Natural killer cell (primary cell): ENCODE data around the gene PRKAA1. TPM values are rescaled to one million over a fixed set of nuclear protein-coding genes. Genes with fewer than 3 reads are reported as not detected.
A peak's percentile ranks its signal among the peaks of the same experiment; 100 is the strongest.

Experiments
- ATAC-seq, 3 donors: fragments of 150-1000 bp in 2 of 3; fragments of 200-7000 bp in 1 of 3; cut with Tn5 transposase; 1 replicate in 1 of 3; 2 replicates in 2 of 3; pipeline ENCODE4 v1.10.0; 2021; ENCODE audit warnings: mild to moderate bottlenecking in 2 of 3, moderate library complexity in 2 of 3
- DNase-seq, 2 donors: peaks; one replicate each; pipeline versions ENCODE4 v3.0.0 to v3.0.0-alpha.2; 2013 to 2021; ENCODE audit warnings: mixed read lengths in 1 of 2
- H3K27ac ChIP-seq: one replicate; pipeline ENCODE4 v1.5.1; 2013; ENCODE audit warnings: mild to moderate bottlenecking, low read length
- H3K27me3 ChIP-seq: one replicate; pipeline ENCODE4 v1.6.1; 2013; ENCODE audit warnings: low read length; ENCODE audit not compliant: control insufficient read depth, insufficient read depth
- H3K36me3 ChIP-seq: one replicate; pipeline ENCODE4 v1.6.1; 2013; ENCODE audit warnings: low read length; ENCODE audit not compliant: control insufficient read depth, insufficient read depth
- H3K4me1 ChIP-seq: one replicate; pipeline ENCODE4 v1.6.1; 2013; ENCODE audit warnings: low read length; ENCODE audit not compliant: control insufficient read depth, insufficient read depth
- H3K4me3 ChIP-seq: one replicate; pipeline ENCODE4 v1.5.1; 2013; ENCODE audit warnings: low read length
- H3K9me3 ChIP-seq: one replicate; pipeline ENCODE4 v1.6.1; 2013; ENCODE audit warnings: low read length; ENCODE audit not compliant: control insufficient read depth, insufficient read depth
- H3K27ac Mint-ChIP-seq, 2 donors: one replicate each; pipeline ENCODE4 v1.8.0; 2022; ENCODE audit warnings: mild to moderate bottlenecking in 2 of 2, mixed read lengths in 2 of 2, moderate library complexity in 1 of 2
- H3K27me3 Mint-ChIP-seq, 2 donors: one replicate each; pipeline ENCODE4 v1.8.0; 2022; ENCODE audit warnings: low read depth in 2 of 2, mixed read lengths in 2 of 2
- H3K36me3 Mint-ChIP-seq: one replicate; pipeline ENCODE4 v1.8.0; 2022; ENCODE audit warnings: mixed read lengths
- H3K4me1 Mint-ChIP-seq, 2 donors: one replicate each; pipeline ENCODE4 v1.8.0; 2022; ENCODE audit warnings: mixed read lengths in 2 of 2
- H3K4me3 Mint-ChIP-seq: one replicate; pipeline ENCODE4 v1.8.0; 2022; ENCODE audit warnings: mild to moderate bottlenecking, moderate library complexity, mixed read lengths
- H3K9me3 Mint-ChIP-seq, 2 donors: one replicate each; pipeline ENCODE4 v1.8.0; 2022; ENCODE audit warnings: mixed read lengths in 2 of 2
- CTCF ChIP-seq: fragments of 200-600 bp; IDR thresholded peaks from one replicate; pipeline ENCODE4 v1.8.0; 2022; ENCODE audit warnings: antibody characterized with exemption
- WGBS: methylation state at CpG from one replicate; pipeline ENCODE4 v1.1.7; 2013; ENCODE audit warnings: missing lambda C conversion rate; ENCODE audit not compliant: insufficient coverage; 5-methylcytosine and 5-hydroxymethylcytosine counted together
- intact Hi-C: fragments of 100-400 bp; cut with micrococcal nuclease; formaldehyde crosslinking; loops from one replicate; pipeline ENCODE4 v1.14.2; 2022
- total RNA-seq, 4 donors: library from RNA; stranded (reverse); fragments of 120-200 nt in 1 of 4; gene quantifications; one replicate each; pipeline versions ENCODE4 v1.2.3 to v1.2.4, GENCODE V29; 2013 to 2022

Gene PRKAA1
- total RNA-seq, 3 donors from 2014 or later (not counting 1 experiment from before 2014, with no cell fraction given): 120 to 165 (median 122) TPM

- WGBS: 96% methylated on average over 12 of the region's 13 CpGs
- H3K27ac Mint-ChIP-seq: peak overlapping the region; percentile 40 to 55
These were observed 31.8 kb upstream of the PRKAA1 start for GRCh38 chr5:40829748-40830533.

DNA sequence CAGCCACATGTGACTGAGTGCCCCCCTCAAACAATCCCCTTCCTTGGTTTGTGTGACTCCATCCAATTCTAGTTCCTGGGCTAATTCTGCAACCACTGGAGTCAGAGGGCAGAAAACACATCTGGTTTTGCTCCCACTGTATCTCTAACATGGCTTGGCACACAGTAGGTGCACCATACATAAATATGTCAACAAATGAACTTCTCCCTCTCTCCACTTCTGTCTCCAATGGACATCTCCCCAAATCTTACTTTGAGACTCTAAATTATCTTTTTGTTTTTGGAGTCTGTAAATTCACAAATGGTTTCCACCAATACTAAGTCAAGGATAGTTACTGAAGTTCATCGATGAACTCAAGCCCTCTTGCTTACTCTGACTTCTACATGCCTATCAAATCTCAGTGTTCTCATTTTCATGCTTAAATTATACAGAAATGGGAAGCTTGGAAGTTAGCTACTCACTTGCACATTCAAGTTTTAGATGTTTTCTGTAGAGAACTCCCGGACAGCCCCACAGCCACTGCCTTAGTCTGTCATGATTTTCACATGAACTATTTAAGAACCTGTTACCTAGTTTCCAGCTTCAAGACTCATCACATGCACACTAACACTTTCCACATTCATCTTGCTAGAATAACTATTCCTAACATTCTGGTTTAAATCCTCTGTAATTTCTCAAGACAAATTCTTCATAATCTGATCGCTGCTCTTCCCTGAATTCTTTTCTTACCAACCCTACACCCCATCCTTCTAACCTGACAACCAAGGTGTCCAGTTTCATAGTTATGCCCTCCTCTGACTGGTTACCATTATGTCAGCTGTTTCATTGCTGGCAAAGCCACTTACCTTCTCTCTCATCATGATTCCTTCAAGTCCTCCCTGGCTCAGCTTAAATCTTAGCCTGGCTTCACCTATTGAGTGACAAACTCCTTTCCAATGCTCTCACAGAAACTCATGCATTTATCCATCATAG lies 30.8 kb upstream of the PRKAA1 start:
- ATAC-seq (no peak), DNase-seq (no peak)
- Mint-ChIP-seq H3K27me3 (no peaks in the 10 kb centered on the region), H3K4me1 (peaks cover 37 to 50% of the 10 kb centered on the region in 2 donors), H3K9me3 (no peaks in the 10 kb centered on the region), H3K36me3 (peaks cover 43% of the 10 kb centered on the region), H3K27ac (peak overlapping the region; percentile 40 to 55), H3K4me3 (no peak overlapping the region)
- Histone ChIP-seq H3K36me3 (peaks cover 78% of the 10 kb centered on the region), H3K27ac (no peak overlapping the region), H3K9me3 (no peaks in the 10 kb centered on the region), H3K4me1 (peaks cover 8% of the 10 kb centered on the region), H3K4me3 (no peak overlapping the region), H3K27me3 (no peaks in the 10 kb centered on the region)
- TF ChIP-seq CTCF: no peak
- WGBS: 98% methylated on average over 3 of the region's 3 CpGs
- intact Hi-C loops: no loop called here

More at GRCh38 chr5:40829748-40830533, 31.8 kb upstream of the PRKAA1 start:
- Histone ChIP-seq H3K4me3 (no peak overlapping the region), H3K36me3 (peaks cover 80% of the 10 kb centered on the region), H3K27ac (no peak overlapping the region), H3K9me3 (no peaks in the 10 kb centered on the region), H3K27me3 (no peaks in the 10 kb centered on the region), H3K4me1 (peaks cover 9% of the 10 kb centered on the region)
- Mint-ChIP-seq H3K36me3 (peaks cover 43% of the 10 kb centered on the region), H3K9me3 (no peaks in the 10 kb centered on the region), H3K4me1 (peaks cover 47 to 59% of the 10 kb centered on the region in 2 donors), H3K27me3 (no peaks in the 10 kb centered on the region), H3K4me3 (no peak overlapping the region)
- no peak for DNase-seq
- no peak for ATAC-seq
- intact Hi-C loops: loop anchor here (10.0 kb wide), 1 partner anchor 145 kb away; no protein-coding TSS in a partner anchor
- no peak for TF ChIP-seq CTCF

DNA sequence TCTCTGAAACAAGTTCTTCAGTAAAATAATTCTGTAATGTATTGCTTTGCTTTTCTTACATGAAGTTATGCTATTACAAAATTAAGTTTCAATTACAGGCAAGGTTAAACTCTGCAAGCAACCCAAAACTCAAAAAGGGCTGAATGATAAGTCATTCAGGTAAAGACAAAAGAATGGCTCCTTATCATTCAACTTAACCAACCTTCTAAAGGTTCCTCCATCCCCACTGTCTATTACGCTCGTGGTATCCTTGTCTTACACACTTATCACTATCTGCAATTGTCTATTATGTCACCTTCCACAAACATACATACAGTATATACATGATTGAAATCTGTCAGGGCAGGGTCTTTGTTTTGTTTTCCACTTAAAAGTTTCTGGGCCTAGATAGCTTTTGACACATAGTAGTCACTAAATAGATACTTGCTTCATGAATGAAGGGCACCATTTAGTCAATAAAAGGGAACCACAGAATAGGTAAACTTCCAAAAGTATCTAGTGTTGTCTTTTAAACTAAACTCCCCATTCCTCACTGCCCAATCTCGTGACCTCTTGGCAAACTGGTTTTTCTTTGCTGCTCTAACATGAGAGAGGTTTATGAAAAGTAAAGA lies 30.0 kb upstream of the PRKAA1 start:
- no peaks in the 10 kb centered on the region for H3K27me3 Mint-ChIP-seq
- no peaks in the 10 kb centered on the region for H3K4me1 ChIP-seq
- peaks cover 69% of the 10 kb centered on the region for H3K36me3 ChIP-seq
- H3K9me3 Mint-ChIP-seq: no peaks in the 10 kb centered on the region
- no peak overlapping the region for H3K27ac ChIP-seq
- H3K4me3 Mint-ChIP-seq: no peak overlapping the region
- no peak for TF ChIP-seq CTCF
- H3K27me3 ChIP-seq: no peaks in the 10 kb centered on the region
- 97% methylated on average over 2 of the region's 3 CpGs for WGBS
- ATAC-seq (no peak), DNase-seq (no peak)
- H3K9me3 ChIP-seq: no peaks in the 10 kb centered on the region
- peak overlapping the region; percentile 40 to 55 for H3K27ac Mint-ChIP-seq
- peaks cover 42% of the 10 kb centered on the region for H3K36me3 Mint-ChIP-seq
- no peak overlapping the region for H3K4me3 ChIP-seq
- peaks cover 30 to 43% of the 10 kb centered on the region in 2 donors for H3K4me1 Mint-ChIP-seq
- intact Hi-C loops: no loop called here
